ENCODE results near the gene COLEC11. TPM values are rescaled to one million over a fixed set of nuclear protein-coding genes. Genes with fewer than 3 reads are reported as not detected.
"Not testable (repeated sequence)": the region's sequence is repeated elsewhere in the genome, so short reads cannot be mapped to it uniquely, and the experiment has no call there.

The COLEC11 gene
- total RNA-seq, 1 experiment from 2014 or later: 0.77 TPM

GRCh38 chr2:3606370-3607201 is 11.7 kb downstream of the COLEC11 start:
- TF ChIP-seq EZH2 (IDR thresholded peaks at IDR 0.05; ENCODE audit: borderline replicate concordance, low read depth, low read length, poor library complexity, severe bottlenecking) (no peak), CTCF (conservative IDR thresholded peaks at IDR 0.05; ENCODE audit: low read depth, low read length) (no peak)
- Histone ChIP-seq H3K9me3 (ENCODE audit: low read depth, low read length, poor library complexity, severe bottlenecking) (no peaks in the 10 kb centered on the region), H3K36me3 (ENCODE audit: insufficient read depth, low read length, poor library complexity, severe bottlenecking) (no peaks in the 10 kb centered on the region), H3K4me1 (ENCODE audit: insufficient read depth, low read length, poor library complexity, severe bottlenecking) (peaks cover 10% of the 10 kb centered on the region), H3K4me3 (ENCODE audit: low read depth, low read length, poor library complexity, severe bottlenecking) (no peak overlapping the region), H3K27me3 (replicated peaks; ENCODE audit: insufficient read depth, low read depth, low read length, poor library complexity) (no peaks in the 10 kb centered on the region), H3K27ac (ENCODE audit: low read depth, low read length, poor library complexity, severe bottlenecking) (peak overlapping the region; percentile 39)
- ChIA-PET POLR2A (ENCODE audit: low non-redundant PET) (no interaction called here), CTCF (no interaction called here)
- DNase-seq (ENCODE audit: low spot score): no peak
- no TSS peak for BruUV-seq (replicated peaks)
- intact Hi-C loops (cut with micrococcal nuclease; ENCODE audit: unreplicated experiment): no loop called here

DNA sequence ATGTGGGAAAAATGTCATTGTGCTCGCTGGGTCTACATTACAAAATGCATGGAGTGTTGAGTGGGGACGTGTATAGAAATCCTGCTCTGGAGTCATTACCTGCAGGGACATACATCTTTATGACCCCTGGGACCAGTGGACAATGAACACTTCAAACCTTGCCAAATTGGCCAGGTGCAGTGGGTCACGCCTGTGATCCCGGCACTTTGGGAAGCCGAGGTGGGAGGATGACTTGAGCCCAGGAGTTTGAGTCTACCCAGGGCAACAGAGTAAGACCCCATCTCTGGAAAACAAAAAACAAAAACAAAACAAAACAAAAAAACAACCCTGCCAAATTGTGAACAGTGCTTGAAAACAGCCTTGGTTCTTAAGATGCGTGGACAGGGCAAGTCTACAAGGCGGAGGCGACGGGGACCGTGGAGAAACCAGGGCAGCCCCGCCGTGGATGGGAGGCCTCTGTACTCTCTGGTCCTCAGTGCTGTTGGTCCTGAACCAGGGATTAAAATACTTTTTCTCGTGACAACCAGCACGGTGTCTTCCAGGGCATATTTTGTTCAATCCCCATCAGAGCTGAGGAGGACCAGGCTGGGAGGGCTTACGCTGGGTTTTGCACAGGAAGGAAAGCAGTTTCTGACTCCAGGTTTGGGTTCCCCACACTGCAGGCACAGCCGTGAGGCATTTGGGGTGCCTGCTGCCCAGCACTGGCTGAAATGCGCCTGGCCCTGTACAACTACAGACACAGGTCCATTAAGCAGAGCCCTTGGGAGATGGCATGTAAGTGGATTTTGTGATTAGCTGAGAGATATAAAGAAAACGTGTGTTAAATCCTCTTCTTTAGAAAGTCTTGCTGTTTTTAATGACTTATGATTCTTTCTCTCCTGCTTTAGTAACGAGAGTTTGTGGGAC is 13.7 kb downstream of the COLEC11 start:
- no peaks in the 10 kb centered on the region for H3K9me3 ChIP-seq (ENCODE audit: low read depth, low read length, poor library complexity, severe bottlenecking)
- H3K4me1 ChIP-seq (ENCODE audit: insufficient read depth, low read length, poor library complexity, severe bottlenecking): peaks cover 5% of the 10 kb centered on the region
- BruUV-seq (replicated peaks): no TSS peak
- DNase-seq (ENCODE audit: low spot score): no peak
- ChIA-PET CTCF (no interaction called here), POLR2A (ENCODE audit: low non-redundant PET) (no interaction called here)
- H3K27ac ChIP-seq (ENCODE audit: low read depth, low read length, poor library complexity, severe bottlenecking): no peak overlapping the region
- H3K27me3 ChIP-seq (replicated peaks; ENCODE audit: insufficient read depth, low read depth, low read length, poor library complexity): no peaks in the 10 kb centered on the region
- no peak overlapping the region for H3K4me3 ChIP-seq (ENCODE audit: low read depth, low read length, poor library complexity, severe bottlenecking)
- H3K36me3 ChIP-seq (ENCODE audit: insufficient read depth, low read length, poor library complexity, severe bottlenecking): no peaks in the 10 kb centered on the region
- intact Hi-C loops (cut with micrococcal nuclease; ENCODE audit: unreplicated experiment): no loop called here
- TF ChIP-seq CTCF (conservative IDR thresholded peaks at IDR 0.05; ENCODE audit: low read depth, low read length) (no peak), EZH2 (IDR thresholded peaks at IDR 0.05; ENCODE audit: borderline replicate concordance, low read depth, low read length, poor library complexity, severe bottlenecking) (no peak)

DNA sequence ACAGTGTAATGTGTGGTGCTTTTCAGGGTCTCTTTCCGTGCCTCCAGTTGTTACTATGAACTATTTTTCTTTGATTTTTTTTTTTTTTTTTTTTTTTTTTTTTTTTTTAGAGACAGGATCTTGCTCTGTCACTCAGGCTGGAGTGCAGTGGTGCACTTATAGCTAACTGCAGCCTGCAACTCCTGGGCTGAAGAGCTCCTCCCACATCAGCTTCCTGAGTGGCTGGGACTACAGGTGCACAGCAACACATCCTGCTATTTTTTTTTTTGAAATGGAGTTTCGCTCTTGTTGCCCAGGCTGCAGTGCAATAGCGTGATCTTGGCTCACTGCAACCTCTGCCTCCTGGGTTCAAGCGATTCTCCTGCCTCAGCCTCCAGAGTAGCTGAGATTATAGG is 14.4 kb downstream of the COLEC11 start:
- DNase-seq (ENCODE audit: low spot score); POLR2A ChIA-PET (ENCODE audit: low non-redundant PET); H3K9me3 ChIP-seq (ENCODE audit: low read depth, low read length, poor library complexity, severe bottlenecking); intact Hi-C loops (cut with micrococcal nuclease; ENCODE audit: unreplicated experiment); H3K27me3 ChIP-seq (replicated peaks; ENCODE audit: insufficient read depth, low read depth, low read length, poor library complexity); H3K4me1 ChIP-seq (ENCODE audit: insufficient read depth, low read length, poor library complexity, severe bottlenecking); H3K4me3 ChIP-seq (ENCODE audit: low read depth, low read length, poor library complexity, severe bottlenecking); CTCF ChIA-PET; H3K27ac ChIP-seq (ENCODE audit: low read depth, low read length, poor library complexity, severe bottlenecking); BruUV-seq (replicated peaks); H3K36me3 ChIP-seq (ENCODE audit: insufficient read depth, low read length, poor library complexity, severe bottlenecking): not testable (repeated sequence)

Data from A673 (cell line).